MCF 10A (cell line): ENCODE measurements around the gene CETN3. TPM values are rescaled to one million over a fixed set of nuclear protein-coding genes. Genes with fewer than 3 reads are reported as not detected.
"Not testable (repeated sequence)": the region's sequence is repeated elsewhere in the genome, so short reads cannot be mapped to it uniquely, and the experiment has no call there.

Experiments
- BruUV-seq: library from RNA; stranded (reverse); fragments of 400-500 nt; replicated peaks from 2 replicates; lab custom pipeline; 2021; lab: Mats Ljungman, UMichigan
- CTCF ChIA-PET: fragments of 300-600 bp; sonication (Branson Sonifier 250); formaldehyde crosslinking; extraction: SDS; loops from one replicate; lab custom pipeline; 2021; ENCODE audit warnings: antibody characterized with exemption, inconsistent platforms; lab: Yijun Ruan, JAX
- POLR2A ChIA-PET: fragments of 300-600, 350-650 bp; sonication (Branson Sonifier 250); formaldehyde crosslinking; extraction: SDS; loops from one replicate; lab custom pipeline; 2020; ENCODE audit warnings: antibody characterized with exemption, inconsistent platforms; lab: Yijun Ruan, JAX
- DNase-seq: peaks from one replicate; pipeline ENCODE4 v3.0.0-alpha.2; 2018; ENCODE audit not compliant: unreplicated experiment
- H3K27ac Mint-ChIP-seq: one replicate; pipeline ENCODE4 v1.8.0; 2022; ENCODE audit warnings: mild to moderate bottlenecking, low read depth, mixed read lengths; ENCODE audit not compliant: unreplicated experiment
- H3K27me3 Mint-ChIP-seq: one replicate; pipeline ENCODE4 v1.8.0; 2022; ENCODE audit warnings: mixed read lengths; ENCODE audit not compliant: insufficient read depth, unreplicated experiment
- H3K36me3 Mint-ChIP-seq: one replicate; pipeline ENCODE4 v1.8.0; 2022; ENCODE audit warnings: mild to moderate bottlenecking, moderate library complexity, mixed read lengths; ENCODE audit not compliant: insufficient read depth, unreplicated experiment
- H3K4me1 Mint-ChIP-seq: one replicate; pipeline ENCODE4 v1.8.0; 2022; ENCODE audit warnings: mixed read lengths; ENCODE audit not compliant: insufficient read depth, unreplicated experiment
- H3K4me3 Mint-ChIP-seq: one replicate; pipeline ENCODE4 v1.8.0; 2022; ENCODE audit warnings: mild to moderate bottlenecking, moderate library complexity, mixed read lengths; ENCODE audit not compliant: unreplicated experiment
- H3K9me3 Mint-ChIP-seq: one replicate; pipeline ENCODE4 v1.8.0; 2022; ENCODE audit warnings: mixed read lengths; ENCODE audit not compliant: unreplicated experiment
- CTCF ChIP-seq: fragments of 200-600 bp; IDR thresholded peaks from one replicate; pipeline ENCODE4 v1.8.0; 2022; ENCODE audit warnings: antibody characterized with exemption, mild to moderate bottlenecking; ENCODE audit not compliant: unreplicated experiment
- intact Hi-C: fragments of 100-400 bp; cut with micrococcal nuclease; formaldehyde crosslinking; loops from 2 replicates; pipeline ENCODE4 v1.14.1; 2022
- total RNA-seq: library from RNA; stranded (reverse); gene quantifications from 2 replicates; pipeline ENCODE4 v1.2.3, GENCODE V29; 2022

Gene CETN3
- total RNA-seq, 1 experiment from 2014 or later, result 24.8 TPM

- BruUV-seq, result no TSS peak
- Mint-ChIP-seq H3K4me3 (no peak overlapping the region), H3K9me3 (no peaks in the 10 kb centered on the region), H3K36me3 (no peaks in the 10 kb centered on the region), H3K27ac (no peak overlapping the region), H3K4me1 (no peaks in the 10 kb centered on the region), H3K27me3 (peaks cover 71% of the 10 kb centered on the region)
- intact Hi-C loops, result no loop called here
- CTCF ChIA-PET, result interaction anchor here (0.5 to 0.7 kb wide), 2 partner anchors 511 to 739 kb away, joined by 3 read pairs; no protein-coding TSS in a partner anchor
- no peak for TF ChIP-seq CTCF
- POLR2A ChIA-PET, result no interaction called here
- no peak for DNase-seq
These were observed 58.5 kb downstream of the CETN3 start for GRCh38 chr5:90351101-90351500.

GRCh38 chr5:90347462-90347861 lies 62.1 kb downstream of the CETN3 start:
- peaks cover 83% of the 10 kb centered on the region for H3K27me3 Mint-ChIP-seq
- H3K4me3 Mint-ChIP-seq, result no peak overlapping the region
- H3K27ac Mint-ChIP-seq, result no peak overlapping the region
- ChIA-PET POLR2A (no interaction called here), CTCF (no interaction called here)
- no TSS peak for BruUV-seq
- intact Hi-C loops, result no loop called here
- no peaks in the 10 kb centered on the region for H3K36me3 Mint-ChIP-seq
- no peaks in the 10 kb centered on the region for H3K9me3 Mint-ChIP-seq
- TF ChIP-seq CTCF, result no peak
- no peaks in the 10 kb centered on the region for H3K4me1 Mint-ChIP-seq
- DNase-seq, result no peak

- CTCF ChIA-PET, result interaction anchor here (1.0 kb wide), 1 partner anchor 41 kb away, joined by 3 read pairs; no protein-coding TSS in a partner anchor
- intact Hi-C loops, result no loop called here
- POLR2A ChIA-PET, result no interaction called here
These were observed 63.9 kb downstream of the CETN3 start for GRCh38 chr5:90345684-90346083.

GRCh38 chr5:90344689-90345088 lies 64.9 kb downstream of the CETN3 start:
- no peak overlapping the region for H3K27ac Mint-ChIP-seq
- no peak overlapping the region for H3K4me3 Mint-ChIP-seq
- no peaks in the 10 kb centered on the region for H3K4me1 Mint-ChIP-seq
- BruUV-seq, result no TSS peak
- no peaks in the 10 kb centered on the region for H3K9me3 Mint-ChIP-seq
- DNase-seq, result no peak
- ChIA-PET POLR2A (no interaction called here), CTCF (interaction anchor here (0.6 to 1.0 kb wide), 2 partner anchors 42 to 51 kb away, joined by 3 read pairs; no protein-coding TSS in a partner anchor)
- no peaks in the 10 kb centered on the region for H3K36me3 Mint-ChIP-seq
- TF ChIP-seq CTCF, result no peak
- peaks cover 76% of the 10 kb centered on the region for H3K27me3 Mint-ChIP-seq
- intact Hi-C loops, result no loop called here

More at GRCh38 chr5:90345684-90346083, 63.9 kb downstream of the CETN3 start:
- no peak overlapping the region for H3K4me3 Mint-ChIP-seq
- peaks cover 82% of the 10 kb centered on the region for H3K27me3 Mint-ChIP-seq
- no peaks in the 10 kb centered on the region for H3K9me3 Mint-ChIP-seq
- no peaks in the 10 kb centered on the region for H3K4me1 Mint-ChIP-seq
- H3K27ac Mint-ChIP-seq, result no peak overlapping the region
- no peak for TF ChIP-seq CTCF
- DNase-seq, result no peak
- H3K36me3 Mint-ChIP-seq, result no peaks in the 10 kb centered on the region
- no TSS peak for BruUV-seq

- DNase-seq, intact Hi-C loops, H3K27ac Mint-ChIP-seq, H3K4me3 Mint-ChIP-seq, H3K36me3 Mint-ChIP-seq, H3K9me3 Mint-ChIP-seq, BruUV-seq, POLR2A ChIA-PET, H3K4me1 Mint-ChIP-seq: not testable (repeated sequence)
- CTCF ChIA-PET, result interaction anchor here (0.6 kb wide), 1 partner anchor 1359 kb away, joined by 3 read pairs; no protein-coding TSS in a partner anchor
- peaks cover 66% of the 10 kb centered on the region for H3K27me3 Mint-ChIP-seq
These were observed 65.8 kb downstream of the CETN3 start for GRCh38 chr5:90343731-90344130.
